Embryonic facial prominence (tissue), 1 donor: ENCODE measurements around the gene TGFB1.
"Not testable (repeated sequence)": the region's sequence is repeated elsewhere in the genome, so short reads cannot be mapped to it uniquely, and the experiment has no call there.

ENCODE experiments used
- DNase-seq: peaks from one replicate; pipeline ENCODE4 v3.0.0-alpha.2; 2016; ENCODE audit errors: extremely low spot score

The TGFB1 gene

GRCh38 chr19:41353466-41354342, at the start of gene TGFB1:
TSS of gene TGFB1 (minus strand) at chr19:41353922. CDS start at chr19:41353044, 878 bp downstream.
- DNase-seq: no peak

- no peak for DNase-seq
Measured at GRCh38 chr19:41402010-41402409, 48.3 kb upstream of the TGFB1 start.

DNA sequence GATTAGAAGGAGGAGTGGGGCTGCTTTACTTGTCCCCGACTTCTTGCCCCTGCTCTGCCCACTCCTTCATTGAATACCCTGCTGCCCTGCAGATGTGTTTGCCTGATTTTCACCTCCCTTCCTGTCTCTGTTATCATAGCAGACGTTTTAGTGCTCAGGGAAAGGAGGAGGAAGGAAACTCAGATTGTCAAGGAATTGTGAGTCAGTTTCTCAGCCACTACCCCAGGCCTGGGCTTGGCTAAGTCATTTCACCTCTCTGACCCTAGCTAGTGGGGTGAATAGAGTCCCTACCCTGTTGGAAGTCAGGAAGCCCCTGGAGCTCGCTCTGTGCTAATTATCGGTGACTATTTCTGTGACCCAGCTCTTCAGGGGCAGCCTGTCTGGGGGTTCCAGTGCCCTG, 47.8 kb upstream of the TGFB1 start:
- DNase-seq: no peak

GRCh38 chr19:41399525-41399924, 45.8 kb upstream of the TGFB1 start:
- DNase-seq: no peak

GRCh38 chr19:41399091-41399490, 45.4 kb upstream of the TGFB1 start:
- DNase-seq: no peak

DNA sequence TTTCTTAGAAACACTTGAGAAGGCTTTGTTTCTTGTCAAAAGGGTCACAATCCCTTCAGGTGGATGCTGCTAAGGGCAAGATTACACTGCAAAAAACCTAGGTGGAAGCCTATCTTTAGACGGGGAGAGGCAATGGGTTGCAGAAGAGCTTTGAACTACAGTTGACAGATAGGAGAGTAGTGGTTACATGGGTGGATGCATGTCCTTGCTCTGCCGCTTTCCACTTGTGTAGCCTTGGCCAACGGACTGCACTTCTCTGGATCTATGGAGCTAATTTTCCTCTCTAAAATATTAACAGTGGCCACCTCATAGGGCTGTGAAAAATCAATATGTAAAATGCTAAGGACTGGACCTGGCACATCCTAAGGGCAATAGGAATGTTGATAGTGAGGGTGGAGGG, 44.9 kb upstream of the TGFB1 start:
- no peak for DNase-seq

- DNase-seq: no peak
Measured at GRCh38 chr19:41398050-41398418, 44.3 kb upstream of the TGFB1 start.

DNA sequence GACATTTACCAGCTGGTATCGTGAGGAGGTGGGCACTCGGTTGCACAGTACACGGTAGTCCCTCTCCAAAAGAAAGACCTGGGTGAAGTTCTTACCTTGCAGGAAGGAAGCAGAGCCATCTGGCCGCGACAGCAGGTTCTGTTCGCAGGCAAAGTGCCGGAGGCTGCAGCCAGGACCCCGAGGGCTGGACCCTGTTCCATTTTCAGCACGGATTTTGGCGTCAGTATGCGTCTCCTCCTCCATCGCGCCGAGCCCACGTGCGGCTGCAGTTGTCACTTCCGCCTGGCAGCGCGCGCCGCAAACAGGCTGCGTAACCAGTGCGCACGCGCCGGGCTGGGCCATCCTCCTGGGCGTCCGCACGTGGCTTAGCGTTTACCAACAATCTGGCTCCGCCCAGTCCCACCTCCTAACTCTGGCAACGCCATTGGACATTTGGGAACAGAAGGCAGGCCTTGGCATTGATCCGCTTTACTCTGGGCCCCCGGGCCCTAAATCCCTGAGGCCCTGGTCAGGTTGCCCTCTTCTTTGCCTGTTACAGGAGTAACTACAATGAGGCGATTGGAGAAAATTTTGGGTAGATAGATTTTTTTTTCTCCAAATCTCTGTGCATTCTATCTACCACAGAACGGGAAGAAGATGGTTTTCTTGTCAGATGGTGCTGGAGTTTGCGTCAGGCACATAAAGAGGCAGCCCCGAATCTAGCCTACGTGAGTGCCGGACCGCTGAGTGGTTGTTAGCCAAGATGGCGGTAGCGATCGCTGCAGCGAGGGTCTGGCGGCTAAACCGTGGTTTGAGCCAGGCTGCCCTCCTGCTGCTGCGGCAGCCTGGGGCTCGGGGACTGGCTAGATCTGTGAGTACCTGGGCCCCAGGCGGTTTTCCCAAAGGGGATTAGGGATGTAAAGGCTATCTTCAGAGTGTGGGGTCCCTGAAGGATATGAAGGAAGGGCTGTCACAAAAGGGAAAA, 43.6 kb upstream of the TGFB1 start, which contains the start of the genes BCKDHA and EXOSC5:
BCKDHA (plus strand) TSS at position 733 of the 964 bp plus-strand sequence; CDS start at position 743, 10 bp downstream.
EXOSC5 (minus strand) TSS at position 274 of the 964 bp plus-strand sequence; CDS start at position 243, 31 bp downstream.
- DNase-seq: peak; percentile 99

DNA sequence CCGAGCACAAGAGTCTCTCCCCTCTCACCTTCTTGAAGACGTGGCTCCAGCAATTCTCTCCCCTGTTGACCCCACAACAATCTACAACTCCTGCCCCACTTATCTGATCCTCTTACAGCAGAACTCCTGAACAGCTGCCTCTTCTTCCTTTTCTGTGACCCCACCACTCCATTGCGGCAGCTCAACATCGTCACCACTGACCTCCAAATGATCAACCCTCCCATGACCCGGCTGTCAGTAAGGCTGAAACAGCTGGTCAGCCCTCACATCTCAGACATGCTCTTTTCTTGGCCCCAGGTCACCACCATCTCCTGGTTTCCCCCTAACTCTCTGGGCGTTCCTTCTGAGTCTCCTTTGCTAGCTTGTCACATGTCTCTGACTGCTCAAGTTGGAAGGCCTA, 41.6 kb upstream of the TGFB1 start:
- DNase-seq: no peak

GRCh38 chr19:41392775-41393174, 39.1 kb upstream of the TGFB1 start:
- no peak for DNase-seq

GRCh38 chr19:41391618-41392017, 37.9 kb upstream of the TGFB1 start:
- no peak for DNase-seq

- no peak for DNase-seq
Measured at GRCh38 chr19:41386442-41386841, 32.7 kb upstream of the TGFB1 start.

- DNase-seq: no peak
Measured at GRCh38 chr19:41384351-41384750, 30.6 kb upstream of the TGFB1 start.

- not testable (repeated sequence) for DNase-seq
Measured at GRCh38 chr19:41381536-41381935, 27.8 kb upstream of the TGFB1 start.

GRCh38 chr19:41377977-41378709, 24.4 kb upstream of the TGFB1 start:
- no peak for DNase-seq

DNA sequence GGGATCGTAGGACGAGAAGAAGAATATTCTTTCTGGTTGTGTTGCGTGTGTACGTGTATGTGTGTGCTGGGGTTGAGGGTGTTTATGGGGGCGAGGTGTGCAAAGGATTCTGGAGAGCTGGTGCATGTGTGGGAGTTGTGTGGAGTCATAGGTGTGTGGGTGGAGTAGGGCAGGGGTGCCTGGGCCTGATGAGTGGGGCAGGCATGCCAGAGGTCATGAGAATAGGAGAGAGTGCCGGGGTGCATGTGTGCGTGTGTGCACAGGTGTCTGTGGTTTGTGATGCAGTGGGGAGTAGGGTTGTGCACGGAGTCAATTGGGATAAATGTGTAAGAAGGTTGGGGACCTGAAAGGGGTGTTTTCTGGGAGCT, 23.3 kb upstream of the TGFB1 start:
- DNase-seq: no peak

- no peak for DNase-seq
Measured at GRCh38 chr19:41376241-41376997, 22.7 kb upstream of the TGFB1 start, which contains the start of gene TMEM91. TSS of gene TMEM91 (plus strand) at chr19:41376533. CDS start at chr19:41378310, 1,777 bp downstream.

DNA sequence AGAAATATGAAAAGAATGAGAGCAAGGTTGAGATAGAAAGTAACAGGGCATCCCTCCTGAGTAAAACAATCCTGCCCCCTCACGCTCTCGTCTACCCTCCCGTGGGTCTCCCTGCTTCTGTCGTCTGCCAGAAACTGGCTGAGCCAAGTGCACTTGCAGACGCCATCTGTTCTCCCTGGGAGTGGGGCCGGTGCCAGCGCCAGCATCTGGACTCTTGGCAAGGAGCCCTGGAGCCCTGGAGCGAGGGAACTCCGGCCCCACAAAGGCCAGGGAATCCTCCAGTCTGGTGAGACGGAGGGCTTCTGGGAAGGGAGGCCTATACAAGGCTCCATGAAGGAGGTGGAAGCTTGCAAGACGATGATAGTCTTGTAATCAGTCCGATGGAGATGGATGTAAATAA, 20.3 kb upstream of the TGFB1 start:
- no peak for DNase-seq

DNA sequence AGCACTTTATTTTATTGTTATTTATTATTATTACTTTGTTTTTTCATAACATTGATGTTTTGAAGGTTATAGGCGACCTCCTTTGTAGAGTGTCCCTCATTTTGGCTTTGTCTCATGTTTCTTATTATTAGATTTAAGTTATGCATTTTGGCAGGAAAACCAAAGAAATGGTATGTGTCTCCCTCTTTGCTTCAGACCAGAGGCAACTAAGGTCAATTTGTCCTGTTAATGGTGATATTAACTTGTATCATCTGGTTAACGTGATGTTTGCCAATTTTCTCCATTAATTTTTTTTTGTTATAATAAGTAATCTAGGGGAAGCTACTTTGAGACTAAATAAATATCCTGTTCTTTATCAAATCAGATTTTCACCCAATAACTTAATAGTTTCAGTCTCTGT, 18.8 kb upstream of the TGFB1 start:
- no peak for DNase-seq

DNA sequence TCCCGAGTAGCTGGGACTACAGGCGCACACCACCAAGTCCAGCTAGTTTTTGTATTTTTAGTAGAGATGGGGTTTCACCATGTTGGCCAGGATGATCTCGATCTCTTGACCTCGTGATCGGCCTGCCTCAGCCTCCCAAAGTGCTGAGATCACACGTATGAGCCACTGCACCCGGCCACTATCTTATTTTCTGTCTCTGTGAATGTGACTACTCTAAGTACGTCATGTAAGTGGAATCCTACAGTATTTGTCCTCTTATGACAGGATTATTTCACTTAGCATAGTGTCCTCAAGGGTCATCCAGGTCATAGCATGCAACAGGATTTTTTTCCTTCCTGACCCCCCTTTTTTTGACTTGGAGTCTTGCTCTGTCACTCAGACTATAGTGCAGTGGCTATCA, 17.8 kb upstream of the TGFB1 start:
- no peak for DNase-seq

DNA sequence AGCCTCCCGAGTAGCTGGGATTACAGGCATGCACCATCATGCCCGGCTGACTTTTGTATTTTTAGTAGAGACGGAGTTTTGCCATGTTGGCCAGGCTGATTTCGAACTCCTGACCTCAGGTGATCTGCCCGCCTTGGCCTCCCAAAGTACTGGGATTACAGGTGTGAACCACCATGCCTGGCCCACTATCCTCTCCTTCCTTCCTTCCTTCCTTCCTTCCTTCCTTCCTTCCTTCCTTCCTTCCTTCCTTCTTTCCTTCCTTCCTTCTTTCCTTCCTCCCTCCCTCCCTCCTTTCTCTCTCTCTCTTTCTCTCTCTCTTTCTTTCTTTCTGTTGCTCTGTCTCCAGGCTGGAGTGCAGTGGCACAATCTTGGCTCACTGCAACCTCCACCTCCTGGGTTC, 17.4 kb upstream of the TGFB1 start:
- not testable (repeated sequence) for DNase-seq
